HepG2 (cell line): ENCODE data around the gene AGAP1. TPM values are rescaled to one million over a fixed set of nuclear protein-coding genes. Genes with fewer than 3 reads are reported as not detected.

Experiments used
- ARNT ChIP-seq: fragments of 450-650 bp; IDR thresholded peaks from 2 replicates; pipeline ENCODE4 v1.6.1; 2017
- CEBPZ ChIP-seq: IDR thresholded peaks from 2 replicates; pipeline ENCODE4 v1.6.1; 2012; ENCODE audit warnings: low read length, improper control_type of control experiment
- CREM ChIP-seq, 2 experiments: sonication (generic) in 1 of 2; formaldehyde crosslinking in 1 of 2; IDR thresholded peaks; 2 replicates each; pipeline versions ENCODE4 v1.4.0 to v1.6.1; 2016 to 2020; ENCODE audit warnings: antibody characterized with exemption in 1 of 2, mild to moderate bottlenecking in 1 of 2, missing genetic modification reagents in 1 of 2
- KLF11 ChIP-seq: IDR thresholded peaks from 2 replicates; pipeline ENCODE4 v1.6.1; 2016; ENCODE audit warnings: missing compliant biosample characterization
- MAFF ChIP-seq: IDR thresholded peaks from 2 replicates; pipeline ENCODE4 v1.6.1; 2011; ENCODE audit warnings: low read depth, low read length, improper control_type of control experiment
- POLR2A ChIP-seq, 2 experiments: IDR thresholded peaks; 2 replicates each; pipeline ENCODE4 v1.6.1; 2011; ENCODE audit warnings: low read depth in 2 of 2, low read length in 2 of 2, mild to moderate bottlenecking in 1 of 2, moderate library complexity in 1 of 2; ENCODE audit not compliant: insufficient read depth in 1 of 2
- SP5 ChIP-seq: IDR thresholded peaks from 2 replicates; pipeline ENCODE4 v1.6.1; 2016; ENCODE audit warnings: low read depth, borderline replicate concordance
- STAT5B ChIP-seq: sonication (generic); formaldehyde crosslinking; IDR thresholded peaks from 2 replicates; pipeline ENCODE4 v1.4.0; 2020; ENCODE audit warnings: missing genetic modification reagents
- TOPORS ChIP-seq: sonication (generic); formaldehyde crosslinking; IDR thresholded peaks from 2 replicates; pipeline ENCODE4 v1.8.0; 2023; ENCODE audit warnings: mild to moderate bottlenecking, missing genetic modification reagents
- ZBTB20 ChIP-seq: sonication (generic); formaldehyde crosslinking; IDR thresholded peaks from 2 replicates; pipeline ENCODE4 v1.8.1; 2023; ENCODE audit warnings: missing genetic modification reagents, low read depth, mild to moderate bottlenecking, borderline replicate concordance
- ZC3H4 ChIP-seq: sonication (generic); formaldehyde crosslinking; IDR thresholded peaks from 2 replicates; pipeline ENCODE4 v1.4.0; 2020; ENCODE audit warnings: missing genetic modification reagents, borderline replicate concordance
- ZNF331 ChIP-seq: sonication (generic); formaldehyde crosslinking; IDR thresholded peaks from 2 replicates; pipeline ENCODE4 v1.4.0; 2020; ENCODE audit warnings: missing genetic modification reagents
- ZNF383 ChIP-seq: sonication (generic); formaldehyde crosslinking; IDR thresholded peaks from 2 replicates; pipeline ENCODE4 v1.4.0; 2020; ENCODE audit warnings: missing genetic modification reagents, mild to moderate bottlenecking, borderline replicate concordance
- ZNF512 ChIP-seq: sonication (generic); formaldehyde crosslinking; IDR thresholded peaks from 2 replicates; pipeline ENCODE4 v1.4.0; 2020; ENCODE audit warnings: mild to moderate bottlenecking, missing genetic modification reagents
- ZNF530 ChIP-seq: sonication (generic); formaldehyde crosslinking; IDR thresholded peaks from 2 replicates; pipeline ENCODE4 v1.5.0; 2020; ENCODE audit warnings: low read depth, mild to moderate bottlenecking, missing genetic modification reagents
- ZNF770 ChIP-seq: sonication (generic); formaldehyde crosslinking; IDR thresholded peaks from 2 replicates; pipeline ENCODE4 v1.5.0; 2020; ENCODE audit warnings: mild to moderate bottlenecking, missing genetic modification reagents
- ZNF776 ChIP-seq: sonication (generic); formaldehyde crosslinking; IDR thresholded peaks from 2 replicates; pipeline ENCODE4 v1.4.0; 2020; ENCODE audit warnings: mild to moderate bottlenecking, missing genetic modification reagents
- polyA plus RNA-seq, 8 experiments: library from polyadenylated mRNA; depleted of rRNA in 3 of 8; stranded (reverse) in 7 of 8; unstranded in 1 of 8; fragments of >200 nt; fragmentation: Illumina TruSeq in 4 of 8; extraction: Trizol in 4 of 8; gene quantifications; 2 replicates each; pipeline versions ENCODE4 v1.2.1 to v1.2.3, GENCODE V29; 2011 to 2016; ENCODE audit warnings: low read depth in 4 of 8, missing spikeins in 1 of 8, mixed read lengths in 1 of 8; ENCODE audit not compliant: insufficient read depth in 1 of 8
- total RNA-seq, 5 experiments: library from RNA; depleted of rRNA; stranded (reverse); fragments of >200 nt; fragmentation: Illumina TruSeq; extraction: Trizol; gene quantifications; 2 replicates each; pipeline ENCODE4 v1.2.3, GENCODE V29; 2016; ENCODE audit warnings: low read depth in 1 of 5
- TF ChIP-seq, protein P1 (sequence below): sonication (generic); formaldehyde crosslinking; IDR thresholded peaks from 2 replicates; pipeline ENCODE4 v1.5.1; 2020; ENCODE audit warnings: mild to moderate bottlenecking, missing genetic modification reagents, moderate library complexity
- TF ChIP-seq, protein P2 (sequence below): fragments of 450-650 bp; IDR thresholded peaks from 2 replicates; pipeline ENCODE4 v1.6.1; 2016

AGAP1 gene
- total and polyA plus RNA-seq, 2 of the 13 experiments (the other 11 are each of a cell fraction or from before 2014, with no cell fraction given), result 21.2 to 32.7 TPM

DNA sequence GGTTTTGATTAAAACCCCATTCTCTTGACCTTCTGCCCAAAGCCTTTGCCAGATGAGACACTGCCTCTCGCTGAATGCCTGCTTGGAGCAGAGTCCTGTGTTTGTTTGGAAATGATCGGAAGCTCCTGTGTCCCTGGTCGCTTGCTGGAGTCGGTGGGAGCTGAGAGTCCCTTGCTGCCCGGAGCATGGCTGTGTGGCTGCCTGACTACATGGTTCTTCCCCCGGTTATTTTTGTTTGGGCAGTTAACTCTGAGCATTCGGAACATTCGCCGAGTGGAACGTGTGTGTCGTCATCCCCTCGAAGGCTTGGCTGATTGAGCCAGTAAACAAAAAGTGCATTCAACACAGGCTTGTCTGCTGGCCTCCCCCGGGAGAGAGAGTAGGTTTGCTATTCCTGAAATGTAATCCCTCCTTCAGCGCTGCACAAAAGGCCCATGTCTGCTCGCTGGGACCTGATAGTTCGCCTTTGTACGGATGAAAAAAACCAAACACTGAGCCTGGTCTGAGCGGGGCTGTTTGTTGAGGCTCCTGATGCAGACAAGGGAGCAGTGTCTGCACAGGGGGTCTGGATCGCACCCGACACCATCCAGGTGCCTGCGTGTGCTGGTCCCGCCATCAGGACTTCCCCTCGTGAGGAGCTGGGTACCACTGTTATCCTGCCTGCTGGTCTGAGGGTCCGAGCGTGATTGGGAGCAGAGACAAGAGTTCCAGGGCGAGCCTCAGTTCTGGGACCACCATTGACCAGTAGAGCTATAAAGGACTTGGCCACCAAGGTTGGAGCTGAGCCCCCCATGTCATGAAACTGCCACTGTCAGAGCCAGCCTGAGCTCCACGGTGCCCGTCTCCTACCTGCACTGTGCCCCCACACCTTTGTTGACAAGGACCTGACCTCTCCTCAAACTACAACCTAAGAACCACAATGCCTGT is 83.8 kb downstream of the AGAP1 start (continued):
- TF ChIP-seq TOPORS (CRISPR knock-in tag) (no peak), ARNT (no peak), ZNF512 (CRISPR knock-in tag) (peak; percentile 44; the same call in 1 of the 2 replicates), ZNF770 (CRISPR knock-in tag) (0 out of 2 replicates have a peak, but pooled peaks have one; percentile 21), KLF11 (CRISPR knock-in tag) (0 out of 2 replicates have a peak, but pooled peaks have one; percentile 26), ZC3H4 (CRISPR knock-in tag) (no peak), STAT5B (no peak), ZNF383 (CRISPR knock-in tag) (no peak), ZNF530 (CRISPR knock-in tag) (no peak), POLR2A (IDR thresholded peaks at IDR 0.05; ENCODE audit: insufficient read depth in 1 of 2, low read depth in 2 of 2, low read length in 2 of 2) (no peak), ZNF776 (CRISPR knock-in tag) (no peak), ZNF331 (CRISPR knock-in tag) (peak; percentile 95), SP5 (CRISPR knock-in tag) (no peak), MAFF (no peak), ZBTB20 (CRISPR knock-in tag) (peak; percentile 29; the same call in 1 of the 2 replicates), CEBPZ (no peak), CREM (IDR thresholded peaks at IDR 0.05) (no peak), CREM (CRISPR knock-in tag; IDR thresholded peaks at IDR 0.05) (no peak)
- TF ChIP-seq, protein P1, sequence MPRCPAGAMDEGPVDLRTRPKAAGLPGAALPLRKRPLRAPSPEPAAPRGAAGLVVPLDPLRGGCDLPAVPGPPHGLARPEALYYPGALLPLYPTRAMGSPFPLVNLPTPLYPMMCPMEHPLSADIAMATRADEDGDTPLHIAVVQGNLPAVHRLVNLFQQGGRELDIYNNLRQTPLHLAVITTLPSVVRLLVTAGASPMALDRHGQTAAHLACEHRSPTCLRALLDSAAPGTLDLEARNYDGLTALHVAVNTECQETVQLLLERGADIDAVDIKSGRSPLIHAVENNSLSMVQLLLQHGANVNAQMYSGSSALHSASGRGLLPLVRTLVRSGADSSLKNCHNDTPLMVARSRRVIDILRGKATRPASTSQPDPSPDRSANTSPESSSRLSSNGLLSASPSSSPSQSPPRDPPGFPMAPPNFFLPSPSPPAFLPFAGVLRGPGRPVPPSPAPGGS (CRISPR knock-in tag), result peak; percentile 23; the same call in 1 of the 2 replicates
- TF ChIP-seq, protein P2, sequence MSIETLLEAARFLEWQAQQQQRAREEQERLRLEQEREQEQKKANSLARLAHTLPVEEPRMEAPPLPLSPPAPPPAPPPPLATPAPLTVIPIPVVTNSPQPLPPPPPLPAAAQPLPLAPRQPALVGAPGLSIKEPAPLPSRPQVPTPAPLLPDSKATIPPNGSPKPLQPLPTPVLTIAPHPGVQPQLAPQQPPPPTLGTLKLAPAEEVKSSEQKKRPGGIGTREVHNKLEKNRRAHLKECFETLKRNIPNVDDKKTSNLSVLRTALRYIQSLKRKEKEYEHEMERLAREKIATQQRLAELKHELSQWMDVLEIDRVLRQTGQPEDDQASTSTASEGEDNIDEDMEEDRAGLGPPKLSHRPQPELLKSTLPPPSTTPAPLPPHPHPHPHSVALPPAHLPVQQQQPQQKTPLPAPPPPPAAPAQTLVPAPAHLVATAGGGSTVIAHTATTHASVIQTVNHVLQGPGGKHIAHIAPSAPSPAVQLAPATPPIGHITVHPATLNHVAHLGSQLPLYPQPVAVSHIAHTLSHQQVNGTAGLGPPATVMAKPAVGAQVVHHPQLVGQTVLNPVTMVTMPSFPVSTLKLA, result no peak
